HG03469 (cell line): ENCODE data around the gene NOL4.
"Not testable (repeated sequence)": the region's sequence is repeated elsewhere in the genome, so short reads cannot be mapped to it uniquely, and the experiment has no call there.

Experiments
- ATAC-seq: cut with Tn5 transposase; IDR thresholded peaks from one replicate; pipeline ENCODE4 v1.9.1; 2021; ENCODE audit warnings: mild to moderate bottlenecking, moderate library complexity, moderate number of reproducible peaks; ENCODE audit not compliant: unreplicated experiment

The NOL4 gene, protein sequence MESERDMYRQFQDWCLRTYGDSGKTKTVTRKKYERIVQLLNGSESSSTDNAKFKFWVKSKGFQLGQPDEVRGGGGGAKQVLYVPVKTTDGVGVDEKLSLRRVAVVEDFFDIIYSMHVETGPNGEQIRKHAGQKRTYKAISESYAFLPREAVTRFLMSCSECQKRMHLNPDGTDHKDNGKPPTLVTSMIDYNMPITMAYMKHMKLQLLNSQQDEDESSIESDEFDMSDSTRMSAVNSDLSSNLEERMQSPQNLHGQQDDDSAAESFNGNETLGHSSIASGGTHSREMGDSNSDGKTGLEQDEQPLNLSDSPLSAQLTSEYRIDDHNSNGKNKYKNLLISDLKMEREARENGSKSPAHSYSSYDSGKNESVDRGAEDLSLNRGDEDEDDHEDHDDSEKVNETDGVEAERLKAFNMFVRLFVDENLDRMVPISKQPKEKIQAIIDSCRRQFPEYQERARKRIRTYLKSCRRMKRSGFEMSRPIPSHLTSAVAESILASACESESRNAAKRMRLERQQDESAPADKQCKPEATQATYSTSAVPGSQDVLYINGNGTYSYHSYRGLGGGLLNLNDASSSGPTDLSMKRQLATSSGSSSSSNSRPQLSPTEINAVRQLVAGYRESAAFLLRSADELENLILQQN

DNA sequence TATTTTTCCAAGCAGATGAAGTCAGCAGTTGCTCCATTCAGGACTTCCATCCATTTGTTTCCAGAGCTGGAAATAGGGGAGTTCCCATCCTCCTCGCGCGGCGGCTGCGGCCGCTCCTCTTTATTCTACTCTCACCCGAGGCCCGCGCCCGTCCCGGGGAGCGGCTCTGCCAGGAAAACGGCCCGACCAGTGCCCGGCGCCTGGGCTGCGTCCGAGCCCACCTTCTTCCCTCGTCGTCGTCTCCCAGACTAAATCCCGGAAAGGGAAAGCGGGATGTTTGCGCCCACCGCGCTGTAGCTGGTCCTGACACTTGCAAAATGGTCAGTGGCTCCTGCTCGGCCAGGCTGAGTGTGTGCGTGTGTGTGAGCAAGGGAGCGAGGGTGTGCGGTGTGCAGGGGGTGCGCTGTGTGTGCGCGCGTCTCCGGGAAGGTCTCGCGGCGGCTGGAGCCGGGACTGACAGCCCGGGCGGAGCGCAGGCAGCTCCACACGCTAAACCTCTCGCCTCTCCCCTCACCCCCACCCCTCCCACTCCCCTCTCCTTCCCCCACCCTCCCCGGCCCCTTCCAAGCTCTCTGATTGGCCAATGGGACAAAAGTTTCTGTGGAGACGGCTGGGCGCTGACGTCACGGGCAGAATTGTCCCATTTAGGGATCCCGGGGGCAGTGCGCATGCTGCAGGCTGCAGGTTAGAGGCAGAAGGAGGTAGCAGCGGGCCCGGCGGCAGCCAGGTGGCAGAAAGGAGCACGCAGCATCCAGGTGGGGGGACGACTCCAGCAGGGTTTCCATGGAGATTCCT is at the start of gene NOL4:
TSS of gene NOL4 (minus strand) at position 491 of the 795 bp plus-strand sequence. CDS start 1,660 bp downstream, outside the sequence.
- no peak for ATAC-seq

DNA sequence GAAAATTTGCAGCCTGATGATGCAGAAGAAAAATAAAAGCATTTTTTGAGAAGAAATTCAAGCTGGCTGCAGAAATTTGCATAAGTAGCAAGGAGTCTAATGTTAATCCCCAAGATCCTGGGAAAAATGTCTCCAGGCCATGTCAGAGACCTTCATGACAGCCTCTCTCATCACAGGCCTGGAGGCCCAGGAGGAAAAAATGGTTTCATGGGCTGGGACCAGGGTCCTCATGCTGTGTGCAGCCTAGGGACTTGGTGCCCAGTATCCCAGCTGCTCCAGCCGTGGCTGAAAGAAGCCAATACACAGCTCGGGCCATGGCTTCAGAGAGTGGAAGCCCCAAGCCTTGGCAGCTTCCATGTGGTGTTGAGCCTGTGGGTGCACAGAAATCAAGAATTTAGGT is 41.3 kb upstream of the NOL4 start:
- ATAC-seq: not testable (repeated sequence)

DNA sequence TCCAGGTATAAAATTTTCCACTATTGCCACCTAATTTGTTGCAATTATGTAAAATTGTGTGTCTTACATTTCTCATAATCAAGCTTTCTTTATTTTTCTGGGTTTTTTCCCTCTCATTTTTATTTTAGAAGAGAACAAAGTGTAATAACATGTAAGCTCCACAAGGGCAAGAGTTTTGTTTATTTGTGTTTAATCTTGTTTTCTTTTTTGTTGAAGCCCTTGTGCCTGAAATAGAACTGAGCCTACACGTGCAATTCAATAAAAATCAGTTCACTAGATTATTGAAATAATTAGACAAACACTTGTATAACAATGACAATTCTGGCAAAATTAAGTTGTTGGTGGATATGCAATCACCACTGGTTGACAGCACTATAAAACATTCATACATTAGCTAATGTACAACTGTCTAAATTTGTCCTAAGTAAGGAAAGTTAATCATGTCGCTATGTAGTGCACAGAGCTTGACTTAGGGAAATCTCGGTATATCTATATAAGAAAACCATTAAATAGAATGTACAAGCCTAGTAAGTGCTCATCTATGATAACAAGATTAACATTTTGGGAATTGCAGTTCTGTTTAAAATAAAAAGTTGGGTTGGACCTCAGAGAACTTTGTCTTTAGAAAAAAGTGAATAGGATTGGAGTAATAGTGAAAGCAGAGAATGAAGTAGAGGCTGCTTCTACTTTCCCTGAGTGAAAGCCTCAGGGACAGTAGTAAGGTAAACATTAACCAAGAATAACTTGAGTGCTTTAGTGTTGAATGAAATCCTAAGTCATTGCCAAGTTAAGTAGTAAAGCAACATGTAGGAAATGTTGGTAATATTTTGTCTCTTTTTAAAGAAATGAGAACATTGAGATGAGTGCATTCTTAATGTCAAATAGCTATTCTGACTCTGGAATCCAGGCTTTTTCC is 37.4 kb upstream of the NOL4 start:
- ATAC-seq: no peak

DNA sequence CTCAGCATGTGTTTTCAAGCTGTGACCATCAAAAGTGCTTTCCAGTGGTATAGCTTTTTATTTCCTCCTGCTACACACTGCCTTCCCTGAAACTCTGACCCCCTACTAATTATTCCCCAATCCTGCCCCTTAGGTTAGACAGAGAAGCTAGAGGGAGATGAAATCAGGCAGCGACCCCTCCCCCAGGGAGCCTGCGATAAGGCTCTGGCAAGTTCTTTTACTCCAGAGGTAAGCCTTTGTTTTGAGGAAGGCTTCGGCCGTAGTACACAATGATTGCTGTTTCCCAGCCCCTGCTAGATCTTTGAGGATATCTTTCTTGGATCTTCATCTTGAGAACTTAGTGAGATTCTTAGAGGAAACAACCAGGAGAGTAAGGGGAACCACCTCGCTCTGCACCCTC is 33.5 kb upstream of the NOL4 start:
- no peak for ATAC-seq

DNA sequence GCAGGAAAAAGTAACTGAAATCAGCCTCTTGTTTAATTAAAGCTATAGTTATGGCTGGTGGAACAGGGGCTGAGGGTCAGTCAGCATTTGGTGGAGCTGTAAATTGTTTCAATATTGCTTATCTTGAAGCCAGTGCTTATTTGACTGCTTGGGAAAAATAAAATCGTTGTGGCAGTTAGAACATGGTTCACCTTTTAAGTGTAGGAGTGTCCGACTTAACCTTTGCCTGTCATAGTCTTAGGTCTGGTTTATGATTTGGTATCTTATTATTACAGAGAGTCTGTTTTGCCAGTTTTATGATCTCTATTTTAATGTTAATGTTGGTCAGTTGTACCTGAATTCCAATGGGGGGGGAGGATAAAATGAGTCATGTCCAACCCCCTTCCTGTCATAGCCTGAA is 27.2 kb upstream of the NOL4 start:
- no peak for ATAC-seq

DNA sequence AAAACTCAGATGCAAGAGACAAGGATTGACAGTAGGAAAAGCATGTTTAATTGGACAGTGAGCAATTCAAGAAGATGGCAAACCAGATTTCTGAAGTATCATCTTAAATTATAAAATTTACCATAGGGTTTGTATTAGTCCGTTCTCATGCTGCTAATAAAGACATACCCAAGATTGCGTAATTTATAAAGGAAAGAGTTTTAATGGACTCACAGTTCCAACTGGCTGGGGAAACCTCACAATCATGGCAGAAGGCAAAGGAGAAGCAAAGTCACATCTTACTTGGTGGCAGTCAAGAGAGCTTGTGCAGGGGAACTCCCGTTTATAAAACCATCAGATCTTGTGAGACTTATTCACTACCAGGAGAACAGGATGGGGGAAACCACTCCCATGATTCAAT is 24.0 kb upstream of the NOL4 start:
- no peak for ATAC-seq

DNA sequence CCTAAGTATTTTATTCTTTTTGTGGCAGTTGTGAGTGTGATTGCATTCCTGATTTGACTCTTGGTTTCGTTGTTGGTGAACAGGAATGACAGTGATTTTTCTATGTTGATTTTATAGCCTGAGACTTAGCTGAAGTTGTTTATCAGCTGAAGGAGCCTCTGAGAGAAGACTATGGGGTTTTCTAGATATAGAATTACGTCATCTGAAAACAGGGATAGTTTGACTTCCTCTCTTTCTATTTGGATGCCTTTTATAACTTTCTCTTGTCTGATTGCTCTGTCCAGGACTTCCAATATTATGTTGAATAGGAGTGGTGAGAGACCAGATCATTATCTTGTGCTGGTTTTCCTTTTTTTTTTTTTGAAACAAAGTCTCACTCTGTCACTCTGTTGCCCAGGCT is 18.0 kb upstream of the NOL4 start:
- ATAC-seq: no peak

DNA sequence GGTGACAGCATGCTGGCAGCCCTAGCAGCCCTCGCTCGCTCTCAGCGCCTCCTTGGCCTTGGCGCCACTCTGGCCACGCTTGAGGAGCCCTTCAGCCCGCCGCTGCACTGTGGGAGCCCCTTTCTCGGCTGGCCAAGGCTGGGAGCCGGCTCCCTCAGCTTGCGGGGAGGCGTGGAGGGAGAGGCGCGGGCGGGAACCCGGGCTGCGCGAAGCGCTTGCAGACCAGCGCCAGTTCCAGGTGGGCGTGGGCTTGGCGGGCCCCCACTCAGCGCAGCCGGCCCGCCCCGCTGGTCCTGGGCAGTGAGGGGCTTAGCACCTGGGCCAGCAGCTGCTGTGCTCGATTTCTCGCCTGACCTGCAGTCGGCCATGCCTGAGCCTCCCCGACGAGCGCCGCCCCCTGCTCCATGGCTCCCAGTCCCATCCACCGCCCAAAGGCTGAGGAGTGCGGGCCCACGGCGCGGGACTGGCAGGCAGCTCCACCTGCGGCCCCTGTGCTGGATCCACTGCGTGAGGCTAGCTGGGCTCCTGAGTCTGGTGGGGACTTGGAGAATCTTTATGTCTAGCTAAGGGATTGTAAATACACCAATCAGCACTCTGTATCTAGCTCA is 9.2 kb upstream of the NOL4 start:
- not testable (repeated sequence) for ATAC-seq

DNA sequence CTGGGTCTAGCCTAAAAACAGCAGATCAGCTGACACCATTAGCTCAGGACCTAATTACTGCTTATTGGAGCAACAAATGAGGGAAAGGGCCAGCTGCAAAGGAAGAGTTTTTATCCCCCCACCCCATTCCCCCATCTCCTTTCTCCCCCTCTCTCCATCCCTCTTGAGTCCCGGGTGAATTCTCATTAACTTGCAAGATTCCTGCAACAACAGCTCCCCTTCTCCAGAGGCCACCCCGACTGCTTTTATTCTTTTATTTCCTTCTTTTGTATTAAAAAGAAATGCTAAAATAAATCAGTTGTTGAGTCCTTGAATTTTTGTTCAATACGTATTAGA is 473 bp upstream of the NOL4 start:
- no peak for ATAC-seq

DNA sequence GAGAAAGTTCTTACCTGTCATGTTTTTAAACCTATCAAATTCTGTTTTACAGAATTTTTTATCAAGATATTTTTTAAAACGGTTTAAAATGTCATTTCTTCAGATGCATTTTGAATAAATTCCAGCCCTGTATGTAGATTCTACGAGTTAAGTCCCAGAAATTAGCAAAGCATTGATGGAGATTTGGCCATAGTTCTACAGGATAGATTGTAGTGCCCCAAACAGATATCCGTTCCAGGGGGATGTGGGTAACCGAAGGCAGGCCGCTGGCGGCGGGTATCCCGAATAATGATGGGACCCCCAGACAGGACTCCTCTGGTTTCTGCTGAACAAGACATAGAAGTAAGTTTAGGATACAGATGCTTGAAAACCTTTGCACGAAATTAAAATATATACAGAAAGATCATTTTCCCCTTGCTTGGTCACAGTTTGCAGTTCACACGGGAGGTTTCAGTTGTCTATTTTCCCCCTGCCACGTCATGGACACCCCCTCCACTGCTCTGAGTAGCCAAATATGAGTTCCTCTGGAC is 755 bp downstream of the NOL4 start:
- ATAC-seq: no peak

DNA sequence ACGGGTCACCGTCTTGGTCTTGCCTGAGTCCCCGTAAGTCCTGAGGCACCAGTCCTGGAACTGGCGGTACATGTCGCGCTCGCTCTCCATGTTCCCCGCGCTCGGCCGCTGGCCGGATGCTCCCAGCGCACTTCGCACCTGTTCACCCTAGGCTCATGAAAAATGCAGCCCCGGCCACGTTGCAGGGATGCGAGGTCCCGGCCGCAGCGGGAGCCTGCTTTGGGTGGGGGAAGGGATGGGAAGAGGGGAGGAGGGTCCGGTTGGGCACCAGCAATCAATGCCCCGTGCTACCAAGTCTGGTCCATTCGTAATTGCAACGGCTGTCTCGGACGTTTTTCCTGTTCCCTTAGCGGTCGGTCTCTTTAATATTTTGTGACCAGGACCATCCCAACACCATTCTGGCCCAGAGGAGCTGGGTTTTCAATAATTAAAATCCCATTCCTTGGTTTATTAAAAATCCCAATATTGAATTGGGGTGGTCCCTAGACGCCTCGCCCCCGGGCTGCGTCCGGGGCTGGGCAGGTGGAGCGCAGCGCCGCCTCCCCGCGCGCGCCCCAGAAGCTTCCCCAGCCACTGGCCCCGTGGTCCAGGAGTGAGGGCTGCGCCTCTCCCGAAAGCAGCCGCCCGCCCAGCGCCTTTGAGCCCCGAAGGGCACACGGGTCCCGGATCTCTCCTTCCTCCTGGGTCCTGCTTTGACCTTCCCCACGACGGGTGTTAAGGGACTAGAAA is 1.4 kb downstream of the NOL4 start:
- ATAC-seq: no peak

DNA sequence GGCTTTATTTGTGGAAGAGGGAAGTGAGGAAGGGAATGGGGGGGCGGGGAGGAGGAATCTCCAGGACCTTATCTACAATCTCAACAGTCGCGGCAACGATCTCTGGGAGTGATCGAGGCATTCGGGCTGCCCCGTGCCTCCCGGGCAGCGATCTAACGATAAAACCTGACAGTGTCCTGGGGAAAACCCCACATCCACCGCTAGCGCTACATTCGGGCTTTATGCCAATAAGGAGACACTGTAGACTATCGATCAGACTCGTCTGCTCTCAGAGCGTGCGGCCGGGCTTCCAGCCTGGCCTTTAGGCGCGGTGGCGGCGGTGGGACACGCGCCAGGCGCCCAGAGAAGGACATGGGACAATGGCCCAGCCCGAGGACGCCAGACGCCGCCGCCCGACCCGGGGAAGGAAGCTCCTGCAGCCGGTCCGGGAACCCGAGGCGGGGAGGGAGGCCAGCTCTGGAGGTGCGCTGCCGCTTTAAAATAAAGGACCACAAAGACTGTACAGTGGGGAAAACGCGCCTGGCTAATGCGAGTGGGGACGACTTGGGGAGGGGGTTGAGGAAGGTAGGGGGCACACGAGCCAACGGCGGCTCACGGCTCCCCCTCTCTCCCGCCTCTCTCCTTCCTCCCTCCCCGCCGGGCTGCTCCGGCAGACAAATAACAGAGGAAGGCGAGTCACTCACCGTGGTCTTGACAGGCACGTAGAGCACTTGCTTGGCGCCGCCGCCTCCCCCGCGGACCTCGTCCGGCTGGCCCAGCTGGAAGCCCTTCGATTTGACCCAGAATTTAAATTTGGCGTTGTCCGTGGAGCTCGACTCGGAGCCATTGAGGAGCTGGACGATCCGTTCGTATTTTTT is 2.2 kb downstream of the NOL4 start:
- ATAC-seq: no peak

DNA sequence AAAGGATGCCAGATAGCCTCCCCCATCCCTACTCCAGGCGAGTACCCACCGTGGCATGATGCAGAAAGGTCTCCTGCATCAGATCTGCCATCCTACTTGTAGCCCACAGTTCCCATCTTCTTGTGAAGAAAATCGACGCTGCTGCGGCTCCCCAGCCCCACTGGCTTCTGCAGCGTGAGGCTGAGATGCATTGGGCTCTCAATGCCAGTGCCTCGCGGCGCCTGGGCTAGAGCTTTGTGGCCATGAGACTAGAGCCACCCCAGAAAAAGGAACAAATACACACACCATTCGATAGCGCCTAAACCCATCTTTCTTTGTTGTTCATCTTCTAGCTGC is 2.8 kb downstream of the NOL4 start:
- no peak for ATAC-seq

DNA sequence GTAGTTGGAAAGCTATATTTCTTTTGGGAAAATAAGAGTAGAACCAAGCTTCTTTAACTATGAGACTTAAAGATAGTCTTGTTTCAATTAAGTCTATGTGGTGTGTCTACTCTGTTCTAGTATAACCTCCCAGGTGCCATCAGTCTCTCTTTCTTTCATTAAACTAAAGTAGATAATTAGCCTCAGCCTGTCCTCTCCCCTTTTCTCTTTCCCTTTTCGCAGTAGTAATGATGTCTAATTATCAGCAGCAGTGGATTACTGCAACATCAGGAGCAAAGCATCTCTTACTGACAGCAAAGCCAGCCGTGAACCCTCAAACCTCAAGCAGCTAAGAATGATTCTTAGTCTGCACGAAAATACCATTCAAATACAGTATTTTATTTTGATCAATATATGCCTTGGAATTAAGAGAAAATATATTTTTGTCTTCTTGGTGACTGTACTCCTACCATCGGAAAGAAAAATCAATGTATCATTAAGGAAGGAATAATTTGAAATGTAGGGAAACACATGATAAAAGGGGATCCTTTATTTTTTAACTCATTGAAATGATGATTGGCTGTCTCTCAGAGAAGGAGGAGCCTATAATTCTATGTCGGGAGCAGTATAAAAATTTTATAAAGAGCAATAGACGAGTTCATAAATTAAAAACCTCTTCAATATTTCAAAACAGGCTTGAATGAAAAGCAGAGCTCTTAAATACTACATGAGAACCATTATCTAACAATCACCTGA is 4.5 kb downstream of the NOL4 start:
- ATAC-seq: no peak

DNA sequence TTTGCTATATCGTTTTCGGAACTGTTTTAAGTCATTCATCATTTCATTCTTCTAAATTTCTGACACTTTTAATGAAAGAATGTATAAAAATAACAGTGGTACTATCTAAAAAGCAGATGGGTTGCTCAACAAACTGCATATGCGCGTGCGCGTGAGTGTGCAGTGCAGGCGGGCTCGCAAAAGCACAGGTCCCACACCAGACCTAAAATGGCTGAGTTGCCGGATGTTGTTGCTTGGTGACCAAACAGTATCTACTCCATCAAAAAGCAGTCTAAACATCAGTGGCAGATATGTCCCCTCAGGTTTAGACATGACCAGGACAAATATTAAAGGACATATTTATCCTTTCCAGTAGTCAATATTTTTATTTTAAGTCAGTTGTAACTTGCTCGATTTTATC is 5.1 kb downstream of the NOL4 start:
- ATAC-seq: no peak

DNA sequence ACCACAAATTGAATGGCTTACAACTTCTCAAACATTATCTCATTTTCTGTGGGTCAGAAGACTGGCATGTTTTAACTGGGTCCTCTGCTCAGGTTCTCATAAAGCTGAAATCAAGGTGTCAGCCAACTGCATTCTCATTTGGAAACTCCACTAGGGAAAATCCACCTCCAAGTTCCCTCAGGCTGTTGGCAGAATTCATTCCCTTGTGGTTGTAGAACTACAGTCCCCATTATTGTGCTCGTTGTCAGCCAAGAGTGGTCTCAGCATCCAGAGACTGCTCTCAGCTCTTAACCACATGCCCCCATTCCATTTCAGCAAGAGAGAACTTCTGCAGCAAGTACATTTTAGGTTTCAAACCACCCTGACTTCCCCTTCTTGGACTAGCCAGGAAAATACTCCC is 12.2 kb downstream of the NOL4 start:
- no peak for ATAC-seq

DNA sequence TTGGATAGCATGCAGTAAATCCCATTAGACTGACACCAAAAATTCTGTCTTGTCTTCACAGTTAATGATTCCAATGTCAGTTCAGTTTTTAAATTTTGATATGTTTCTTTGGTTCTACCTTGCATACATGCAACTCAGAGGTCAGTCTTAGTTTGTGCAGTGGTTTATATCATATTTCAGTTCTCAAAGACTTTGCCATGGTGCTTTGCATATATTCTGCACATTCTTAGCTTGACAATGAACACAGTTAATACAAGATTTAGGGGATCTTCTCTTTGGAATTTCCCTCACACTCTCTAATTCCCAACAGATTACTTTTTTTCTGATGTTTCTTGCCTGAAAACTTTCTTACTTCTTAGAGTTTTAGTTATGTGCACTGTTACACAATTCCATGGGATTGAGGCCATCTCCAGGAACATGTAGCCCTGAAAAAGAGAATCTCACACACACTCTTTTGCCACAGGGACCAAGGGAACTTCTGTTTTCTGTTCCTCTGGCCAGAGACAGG is 17.3 kb downstream of the NOL4 start:
- ATAC-seq: no peak

DNA sequence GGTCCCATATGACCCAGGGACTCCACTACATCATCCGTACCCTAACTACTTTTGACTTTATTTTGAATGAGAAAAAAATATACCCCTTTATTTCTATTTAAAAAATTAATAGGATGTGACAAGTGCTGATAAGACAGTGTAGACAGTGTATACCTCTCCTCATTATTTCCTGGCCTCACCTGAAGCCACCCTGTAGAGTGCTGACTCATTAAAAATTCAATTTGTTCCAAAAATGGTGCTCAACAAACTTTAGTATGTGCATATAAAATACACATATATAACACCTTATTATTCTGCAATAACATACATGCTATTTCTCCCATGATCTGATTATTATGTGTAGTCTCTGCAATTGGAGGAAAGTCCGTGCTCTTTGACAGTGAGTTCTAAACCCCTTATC is 20.8 kb downstream of the NOL4 start:
- no peak for ATAC-seq
